ENCODE results near the gene CRABP1.

The CRABP1 gene

DNA sequence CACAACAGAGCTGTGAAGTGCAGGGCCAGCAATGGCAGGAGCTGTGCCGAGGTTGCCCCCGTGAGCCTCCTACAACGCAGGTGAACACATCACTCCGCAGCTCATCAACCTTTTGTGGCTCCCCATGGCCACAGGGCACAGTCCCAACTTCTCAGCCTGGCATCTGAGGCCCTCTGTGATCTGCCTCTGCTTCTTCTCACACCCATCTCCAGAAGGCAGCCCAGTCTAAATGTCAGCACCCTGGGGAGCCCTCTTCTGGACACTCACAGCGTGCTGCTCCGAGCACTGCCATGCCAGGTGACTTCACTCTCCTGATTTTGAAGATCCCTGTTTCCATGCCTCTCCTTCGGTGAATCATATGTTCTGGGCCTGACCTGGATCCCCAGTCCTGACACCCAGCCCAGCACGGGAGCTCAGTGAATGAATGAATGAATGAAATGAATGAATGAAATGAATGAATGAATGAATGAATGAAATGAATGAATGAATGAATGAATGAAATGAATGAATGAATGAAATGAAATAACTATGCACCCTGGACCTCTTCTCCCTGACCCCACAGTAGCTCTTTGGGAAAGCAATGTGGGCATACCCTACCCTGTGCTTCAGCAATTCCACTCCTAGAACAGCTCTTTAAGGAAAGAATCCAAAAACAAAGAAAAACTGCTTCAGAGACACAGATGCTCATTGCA is 22.9 kb upstream of the CRABP1 start:
- no peak for DNase-seq

DNA sequence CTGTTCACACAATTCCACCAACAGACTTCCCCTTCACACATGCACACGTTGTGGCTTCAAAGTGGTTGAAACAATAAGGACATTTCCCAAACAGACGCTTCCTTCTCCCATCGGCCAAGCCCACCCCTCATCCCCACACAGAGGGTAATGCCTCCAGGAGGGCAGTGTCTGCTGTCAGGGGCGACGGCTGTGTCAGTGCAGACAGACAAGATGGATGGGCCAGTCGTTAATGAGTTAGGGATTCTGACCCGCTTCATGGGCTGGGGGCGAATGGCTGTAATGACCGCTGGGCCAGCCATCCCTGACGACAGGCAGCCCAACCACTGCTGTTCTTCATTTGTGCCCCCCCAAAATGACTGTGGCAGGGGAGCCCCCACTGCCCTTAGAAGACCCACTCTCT is 20.6 kb upstream of the CRABP1 start:
- no peak for DNase-seq

DNA sequence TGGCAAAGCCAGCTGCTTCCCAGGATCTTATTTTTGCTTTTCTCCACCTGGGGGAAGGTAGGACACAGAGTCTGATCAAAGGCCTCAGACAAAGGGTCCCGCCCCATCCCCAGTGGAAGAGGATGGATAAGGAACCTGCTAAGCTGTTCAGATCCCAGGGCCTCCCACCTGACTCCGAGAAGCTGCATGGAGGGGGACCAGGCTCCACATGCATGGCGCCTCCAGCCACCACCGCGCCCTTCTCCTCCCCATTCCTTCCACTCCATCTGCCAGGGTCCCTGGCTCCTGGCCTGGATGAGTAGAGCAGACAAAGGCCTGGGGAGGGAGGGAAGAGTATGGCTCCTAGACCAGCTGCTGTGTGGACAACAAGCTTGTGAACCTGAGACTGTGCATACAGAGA is 20.0 kb upstream of the CRABP1 start:
- DNase-seq = no peak

DNA sequence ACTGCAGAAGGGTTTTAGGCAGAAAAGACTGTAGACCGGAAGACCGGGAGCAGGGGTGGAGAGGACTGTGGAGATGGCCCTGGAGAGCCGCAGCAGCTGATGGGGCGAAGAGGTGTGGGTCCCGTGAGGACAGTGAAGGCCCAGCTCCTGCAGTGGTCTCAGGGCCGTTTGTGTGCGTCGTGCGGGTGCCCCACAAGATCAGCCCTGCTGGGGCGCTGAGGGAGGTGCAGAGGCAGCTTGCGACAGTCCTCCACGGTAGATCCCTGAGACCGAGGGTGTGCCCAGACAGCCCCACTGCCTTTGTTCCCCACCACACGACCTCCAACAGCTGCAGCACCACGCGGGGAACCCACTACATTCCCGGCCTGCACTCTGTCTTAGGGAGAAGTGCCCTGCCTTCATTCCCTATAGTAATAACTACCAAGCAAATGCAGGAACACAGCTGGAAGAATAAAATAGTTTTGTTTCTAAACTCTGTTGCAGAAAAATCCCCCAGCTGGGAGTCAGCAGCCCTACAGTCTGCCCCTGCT is 19.0 kb upstream of the CRABP1 start:
- no peak for DNase-seq

DNA sequence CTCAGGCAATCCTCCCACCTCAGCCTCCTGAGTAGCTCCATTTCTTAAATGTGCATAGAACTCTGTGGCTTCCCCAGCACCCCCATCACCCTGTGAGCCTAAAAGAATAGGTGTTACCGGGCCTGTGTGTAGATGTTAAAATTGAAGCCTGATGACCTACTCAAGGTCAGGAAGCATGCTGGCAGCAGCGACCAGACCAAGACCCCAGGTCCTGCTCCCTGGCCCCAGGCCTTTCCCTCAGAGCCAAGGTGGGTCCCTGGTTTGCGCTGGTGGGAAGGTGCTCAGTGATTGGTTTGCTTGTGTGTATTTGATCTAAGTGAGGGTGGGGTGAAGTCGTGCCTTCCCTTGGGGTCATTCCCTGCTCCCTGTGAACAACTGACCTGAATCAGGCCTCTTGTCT is 18.4 kb upstream of the CRABP1 start:
- no peak for DNase-seq

DNA sequence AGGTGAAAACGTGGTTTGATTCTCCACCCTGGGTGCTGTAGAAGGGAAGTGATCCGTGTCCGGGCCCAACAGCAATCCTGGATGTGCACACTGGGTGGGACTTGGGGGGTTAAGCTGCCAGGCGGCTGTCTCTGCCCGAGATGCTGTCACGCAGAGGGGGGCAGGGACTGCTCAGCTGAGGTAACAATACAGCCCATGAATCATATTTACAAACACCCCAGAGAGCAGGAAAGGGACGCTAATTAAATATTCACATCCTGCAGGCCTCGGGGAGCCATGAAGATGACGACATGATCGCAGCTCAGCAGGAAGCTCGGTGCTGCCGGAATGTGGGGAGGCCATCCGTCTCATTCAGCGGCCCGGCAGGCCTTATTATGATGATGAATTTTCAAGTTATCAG is 17.9 kb upstream of the CRABP1 start:
- DNase-seq = no peak

DNA sequence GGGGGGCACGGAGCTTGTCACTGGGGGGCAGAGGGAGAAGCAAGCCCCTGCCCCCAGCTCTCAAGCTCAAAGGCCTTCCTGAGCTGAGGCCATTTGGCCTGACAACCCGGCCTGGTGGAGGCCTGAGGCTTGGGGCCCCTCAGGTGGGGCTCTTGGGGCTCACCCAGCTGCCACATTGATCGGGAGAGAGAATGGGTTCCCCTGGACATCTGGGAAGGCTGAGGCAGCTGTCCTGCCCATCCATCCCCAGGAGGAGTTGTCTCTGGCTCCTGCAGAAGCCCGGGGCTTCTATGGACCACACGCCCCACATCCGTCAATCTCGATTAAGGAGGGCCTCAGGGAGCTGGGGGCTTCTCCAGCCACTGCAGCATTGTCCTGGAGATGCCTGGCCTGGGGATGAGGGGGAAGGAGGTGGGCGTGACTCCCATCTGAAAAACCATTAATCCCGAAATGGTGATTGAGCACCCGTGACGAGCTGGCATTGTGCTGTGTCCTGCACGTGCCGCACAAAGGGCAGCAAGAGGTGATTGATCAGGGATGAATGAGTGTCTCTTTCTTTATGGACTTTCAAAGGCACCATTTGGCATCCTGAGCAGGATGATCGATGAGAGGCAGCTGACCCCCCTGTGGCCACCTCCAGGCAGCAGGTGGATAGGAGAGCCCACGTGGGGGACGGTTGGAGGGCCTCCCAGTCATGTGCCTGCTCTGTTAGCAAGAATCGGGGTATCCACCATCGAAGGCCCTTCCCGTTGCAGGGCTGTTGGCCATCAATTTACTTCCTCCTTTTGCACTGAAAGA is 17.2 kb upstream of the CRABP1 start:
- DNase-seq = no peak

DNA sequence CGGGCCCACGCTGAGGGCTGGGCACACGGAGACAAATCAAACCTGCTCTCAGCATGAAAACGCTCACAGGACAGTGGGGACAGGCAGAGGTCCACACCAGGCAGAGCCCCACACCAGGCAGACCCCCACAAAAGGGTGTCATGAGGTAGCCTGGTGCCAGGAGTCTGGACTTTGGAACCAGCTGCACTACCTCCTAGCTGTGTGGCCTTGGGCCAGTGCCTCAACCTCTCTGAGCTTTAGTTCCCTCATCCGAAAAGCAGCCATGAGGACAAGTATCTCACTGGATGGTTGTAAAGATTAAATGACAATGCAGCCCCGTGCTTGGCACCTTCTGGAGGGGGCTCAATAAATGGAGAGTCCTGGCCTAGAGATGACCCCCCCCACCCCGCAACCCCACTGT is 16.5 kb upstream of the CRABP1 start:
- no peak for DNase-seq

DNA sequence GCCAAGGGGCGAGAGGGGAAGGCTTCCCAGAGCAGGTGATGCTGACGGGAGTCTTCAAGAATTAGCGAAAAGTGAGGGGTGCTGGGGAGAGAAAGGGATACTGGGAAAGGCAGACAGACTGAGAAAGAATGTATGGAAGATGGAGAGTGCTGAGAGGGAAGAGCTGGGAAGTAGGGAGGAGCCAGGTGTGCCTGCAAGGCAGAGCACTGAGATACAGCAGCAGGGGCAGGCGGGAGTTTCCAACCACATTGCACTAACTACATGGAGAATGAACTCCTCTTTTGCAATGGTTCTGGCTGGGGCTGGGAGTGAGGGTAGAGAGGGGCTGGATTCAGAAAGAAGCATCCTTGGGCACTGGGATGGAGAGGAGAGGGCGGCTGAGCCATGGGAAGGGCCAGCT is 16.0 kb upstream of the CRABP1 start:
- DNase-seq = no peak

DNA sequence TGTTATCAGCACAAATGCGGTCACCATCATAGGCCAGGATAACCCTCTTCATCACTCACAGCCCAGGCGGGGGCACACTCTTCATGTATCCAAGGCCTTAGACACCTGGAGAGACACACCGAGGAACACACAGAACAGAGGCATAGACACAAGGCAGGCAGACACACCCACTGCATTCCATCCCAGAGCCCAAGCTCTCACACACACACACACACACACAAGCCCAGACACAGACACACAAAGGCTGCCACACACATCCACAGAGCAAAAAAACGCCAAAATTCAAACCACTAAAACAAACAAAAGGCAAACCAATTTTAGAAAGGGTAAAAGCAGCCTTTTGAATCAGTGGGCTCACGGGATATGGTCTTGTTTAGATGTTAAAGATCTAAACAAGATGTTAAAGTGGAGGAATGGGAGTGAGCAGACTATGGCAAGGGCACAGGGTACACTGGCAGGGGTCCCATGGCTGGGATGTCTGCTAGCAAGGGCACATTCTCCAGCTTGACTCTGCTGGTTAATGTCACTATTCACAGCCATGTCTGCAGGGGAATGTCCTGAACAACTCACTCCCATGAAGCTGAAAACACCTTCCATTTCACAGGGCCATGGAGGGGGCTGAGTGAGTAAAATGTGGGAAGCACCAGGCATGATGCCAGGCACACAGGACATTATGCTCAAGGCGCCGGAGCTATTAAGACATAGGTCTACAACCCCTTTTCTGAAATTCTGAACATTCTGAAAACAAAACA is 14.9 kb upstream of the CRABP1 start:
- DNase-seq = no peak

DNA sequence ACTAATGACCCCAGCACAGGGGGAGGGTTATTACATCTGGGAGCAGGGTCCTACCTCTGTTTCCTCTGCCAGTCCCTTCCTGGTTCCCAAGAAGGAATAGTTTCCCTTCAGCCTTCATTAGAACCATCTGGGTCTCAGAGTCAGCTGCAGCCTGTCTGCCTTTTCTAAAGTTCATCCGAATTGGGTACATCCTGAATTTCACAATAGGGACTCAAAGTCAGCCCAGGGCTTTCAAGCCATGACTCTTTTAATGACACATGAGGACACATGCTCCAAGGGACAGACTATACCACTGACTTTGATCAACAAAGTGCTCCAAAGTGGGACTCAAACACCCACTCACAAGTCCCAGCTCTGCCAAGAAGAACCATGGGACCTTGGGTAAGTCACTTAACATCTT is 12.7 kb upstream of the CRABP1 start:
- DNase-seq = no peak

DNA sequence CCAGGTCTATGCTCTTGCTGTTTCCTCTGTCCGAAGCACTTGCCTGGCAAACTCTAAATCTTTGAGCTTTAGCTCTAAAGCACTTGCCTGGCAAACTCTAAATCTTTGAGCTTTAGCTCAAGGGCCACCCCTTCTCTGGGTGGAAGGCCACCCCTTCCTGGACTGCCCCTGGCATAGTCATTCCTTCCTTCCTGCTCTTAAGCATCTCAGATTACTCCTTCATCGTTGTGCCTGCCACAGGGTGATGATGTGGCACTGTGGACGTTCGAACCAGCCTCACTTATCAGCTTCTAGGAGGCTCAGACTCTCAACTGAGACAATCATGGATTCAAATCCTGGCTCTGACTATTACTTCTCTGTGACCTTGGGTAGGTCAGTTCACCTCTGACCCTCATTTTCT is 10.5 kb upstream of the CRABP1 start:
- no peak for DNase-seq

DNA sequence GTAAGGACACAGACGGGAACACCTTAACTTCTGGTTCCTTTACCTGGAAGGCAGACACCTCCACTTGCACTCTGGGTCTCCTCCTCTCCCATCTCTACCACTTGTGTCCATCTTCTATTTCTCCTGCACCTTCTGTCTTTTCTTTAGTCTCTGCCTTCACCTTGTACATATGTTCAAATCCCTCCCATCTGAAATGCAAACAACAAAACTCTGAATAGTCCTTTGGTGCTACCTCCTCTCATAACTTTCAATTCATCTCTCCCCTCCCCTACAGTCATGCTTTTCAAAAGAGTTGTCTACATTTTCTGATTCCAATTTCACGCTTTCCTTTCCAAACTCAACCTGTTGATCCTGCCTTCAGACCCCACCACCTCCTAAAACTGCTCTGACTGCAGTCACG is 5.3 kb upstream of the CRABP1 start:
- DNase-seq = no peak

DNA sequence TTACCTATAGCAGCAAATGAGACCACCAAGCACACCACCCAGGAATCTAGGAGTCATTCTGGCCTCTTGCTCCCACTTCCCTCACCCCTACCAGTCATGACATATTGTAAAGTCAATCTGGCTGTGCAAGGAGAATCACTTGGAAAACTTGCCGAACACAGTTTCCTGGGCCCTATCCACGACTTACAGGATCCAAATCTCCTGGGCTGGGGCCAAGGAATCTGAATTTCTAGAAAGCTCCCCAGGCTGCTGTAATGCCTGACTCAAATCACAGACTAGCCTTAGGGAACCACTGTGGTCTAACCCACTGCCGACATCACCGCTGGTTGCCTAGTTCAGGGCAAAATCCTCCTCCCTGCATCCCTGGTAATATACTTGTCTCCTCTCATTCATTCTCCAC is 4.2 kb upstream of the CRABP1 start:
- DNase-seq = no peak

DNA sequence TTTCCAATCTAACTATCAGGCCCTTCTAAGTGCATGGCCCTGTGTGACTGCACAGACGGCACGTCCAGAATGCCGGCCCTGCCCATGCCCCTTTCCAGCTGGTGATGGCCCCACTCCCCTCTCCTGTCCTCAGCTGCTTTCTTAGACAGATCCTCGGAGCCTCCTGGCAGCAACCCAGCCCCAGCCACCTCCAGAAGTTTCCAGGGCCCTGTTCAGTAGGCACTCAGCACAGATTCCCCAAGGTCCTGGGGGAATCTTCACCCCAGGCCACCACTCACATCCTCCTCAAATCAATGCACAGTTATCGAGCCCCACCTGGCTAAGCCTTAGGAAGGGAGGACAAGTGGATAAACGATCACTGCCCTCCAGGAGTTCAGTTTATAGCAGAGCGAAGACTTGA is 1.4 kb upstream of the CRABP1 start:
- DNase-seq = no peak

DNA sequence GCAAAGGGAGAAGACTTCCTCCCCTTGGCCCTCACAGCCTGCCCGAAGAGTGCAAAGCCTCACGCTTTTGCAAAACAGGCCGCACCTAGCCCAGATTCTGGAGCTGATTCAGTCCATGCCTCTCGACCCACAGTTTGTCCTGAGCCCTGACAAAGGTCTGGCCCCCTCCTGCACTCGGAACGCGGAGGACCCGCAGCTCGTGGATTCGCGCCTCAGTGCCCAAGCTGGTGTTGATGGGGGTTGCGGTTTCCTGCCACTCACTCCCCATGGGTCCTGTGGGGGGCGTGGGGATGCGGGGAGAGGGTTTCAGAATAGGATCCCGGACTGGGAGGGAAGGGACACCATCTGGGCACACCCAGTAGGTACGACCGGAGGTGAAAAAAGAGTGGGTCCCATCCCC is 594 bp upstream of the CRABP1 start:
- no peak for DNase-seq

DNA sequence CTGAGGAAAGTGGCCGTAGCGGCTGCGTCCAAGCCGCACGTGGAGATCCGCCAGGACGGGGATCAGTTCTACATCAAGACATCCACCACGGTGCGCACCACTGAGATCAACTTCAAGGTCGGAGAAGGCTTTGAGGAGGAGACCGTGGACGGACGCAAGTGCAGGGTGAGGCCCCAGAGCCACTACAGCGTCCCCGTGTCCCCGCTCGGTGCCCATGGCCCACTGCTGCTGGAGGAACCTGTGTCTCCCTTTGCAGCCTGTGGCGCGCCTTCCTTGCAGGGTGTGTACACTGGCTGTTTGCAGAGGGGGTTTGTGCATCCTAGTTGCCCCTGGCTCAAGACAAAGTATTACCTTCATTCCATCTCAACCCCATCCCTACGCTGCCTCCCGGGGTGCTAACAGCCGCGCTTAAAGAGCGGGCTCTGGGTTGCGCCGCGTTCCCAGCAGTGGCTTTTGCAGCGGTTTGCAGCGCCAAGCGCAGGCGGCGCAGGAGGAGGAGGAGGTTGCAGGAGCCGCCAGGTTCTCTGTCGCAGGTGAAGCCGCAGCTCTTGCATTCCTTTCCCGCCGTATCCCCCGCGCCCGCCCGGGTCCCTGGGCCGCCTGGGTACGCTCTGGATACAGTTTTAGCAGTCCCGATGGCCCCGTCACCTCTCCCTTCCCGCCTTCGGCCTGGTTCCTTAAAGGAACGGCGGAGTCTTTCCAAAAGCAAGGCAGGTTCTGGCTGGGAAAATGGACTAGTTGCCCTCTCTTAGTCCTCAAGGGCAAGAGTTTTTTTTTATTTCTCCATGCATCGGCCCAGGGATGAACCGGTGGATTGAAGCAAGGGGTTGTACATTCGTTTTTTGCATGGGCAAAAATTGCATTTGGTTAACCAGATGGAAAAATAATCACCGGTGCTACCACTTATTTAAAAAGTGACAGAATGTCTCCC is 1.2 kb downstream of the CRABP1 start:
- DNase-seq = no peak

DNA sequence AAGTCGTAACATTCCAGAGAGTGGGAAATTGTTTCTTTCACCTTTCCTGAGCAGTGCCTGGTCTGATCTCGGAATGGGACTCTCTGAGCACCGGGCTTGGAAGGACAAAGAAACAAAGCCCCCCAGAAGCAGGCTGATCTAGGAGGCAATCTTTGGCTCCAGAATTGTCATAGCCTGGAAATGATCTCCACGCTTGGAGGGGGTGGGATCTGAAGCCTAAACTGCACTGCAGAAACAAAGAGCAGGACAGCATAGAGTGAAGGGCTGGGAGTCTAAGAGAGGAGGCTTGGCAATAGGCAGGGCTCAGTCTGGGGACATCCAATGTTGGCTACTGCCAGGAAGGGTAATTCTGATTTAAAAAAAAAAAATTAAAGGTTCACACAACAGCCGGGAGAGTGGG is 1.9 kb downstream of the CRABP1 start:
- DNase-seq = no peak

DNA sequence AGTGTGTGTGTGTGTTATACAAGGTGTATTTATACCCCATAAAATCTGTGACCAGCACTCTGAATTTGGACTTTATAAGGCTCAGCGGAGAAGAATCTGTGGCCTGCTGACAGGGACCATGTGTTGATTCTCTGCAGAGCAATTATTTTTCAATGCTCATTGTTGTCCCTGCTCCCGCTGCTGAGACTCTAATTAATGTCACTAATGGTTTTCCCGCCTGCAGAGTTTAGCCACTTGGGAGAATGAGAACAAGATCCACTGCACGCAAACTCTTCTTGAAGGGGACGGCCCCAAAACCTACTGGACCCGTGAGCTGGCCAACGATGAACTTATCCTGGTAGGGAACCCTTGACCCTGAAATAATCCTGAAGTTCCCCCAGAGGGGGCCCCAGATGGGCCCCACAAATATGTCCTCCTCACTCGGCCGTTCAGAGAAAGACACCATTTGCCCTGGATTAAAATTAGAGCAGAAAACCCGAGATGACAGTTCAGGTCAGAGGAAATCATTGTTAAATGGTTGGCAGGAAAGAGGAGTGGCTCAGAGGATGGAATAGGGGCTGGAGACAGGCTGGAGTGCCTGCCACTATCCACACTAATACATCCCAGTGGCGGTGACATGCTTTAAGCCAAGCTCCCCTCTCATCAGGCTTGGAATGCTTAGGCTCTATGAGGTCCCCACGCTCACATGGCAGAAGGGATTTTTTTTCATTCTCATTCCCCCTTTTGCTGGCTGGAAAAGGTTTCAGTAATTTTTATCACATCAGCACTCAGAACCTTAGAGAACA is 3.3 kb downstream of the CRABP1 start:
- no peak for DNase-seq

DNA sequence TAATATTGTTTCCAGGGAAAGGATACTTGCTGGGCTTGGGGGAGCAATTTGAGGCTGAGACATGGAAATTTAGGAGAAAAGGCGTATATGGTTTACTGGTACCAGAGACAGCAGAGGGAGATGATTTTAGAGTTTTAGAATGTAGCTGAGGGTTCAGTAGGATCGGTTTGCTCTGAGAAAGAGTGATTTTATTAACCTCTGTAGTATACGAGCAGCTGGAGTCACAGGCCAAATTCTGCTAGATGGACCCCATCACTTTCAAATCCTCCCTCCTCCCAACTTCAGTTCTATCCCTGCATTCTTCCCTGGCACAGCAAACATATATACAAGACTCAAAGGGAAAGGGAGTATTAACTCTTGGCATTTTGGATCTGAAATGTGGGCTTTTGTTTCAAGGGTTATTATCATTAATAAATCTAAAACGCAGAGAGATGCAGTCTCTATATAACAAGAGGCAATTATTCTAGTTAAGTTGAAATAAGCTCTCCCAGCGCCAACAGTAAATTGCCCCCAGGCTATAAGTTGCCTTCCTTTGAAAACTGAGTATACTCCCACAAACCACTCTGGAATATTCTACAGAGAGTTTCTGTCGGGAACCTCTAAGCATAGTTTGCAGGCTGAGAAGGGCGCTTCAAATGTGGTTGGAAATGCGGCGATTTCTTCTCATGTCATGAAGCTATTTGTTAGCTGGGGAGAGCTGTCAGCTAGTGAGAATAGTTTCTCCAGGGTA is 5.4 kb downstream of the CRABP1 start:
- DNase-seq = no peak

Measured in activated CD4-positive, alpha-beta T cell treated with anti-CD3 and anti-CD28 coated beads, Interleukin-2, amount 50 U/mL, for 1 hour (primary cell).